ENCODE data around the gene ITIH6.
"Not testable (repeated sequence)": the region's sequence is repeated elsewhere in the genome, so short reads cannot be mapped to it uniquely, and the experiment has no call there.

Gene ITIH6

GRCh38 chrX:54798137-54798536, at the start of gene ITIH6:
TSS of gene ITIH6 (minus strand) at chrX:54798255. CDS start at chrX:54798210, 45 bp downstream.
- DNase-seq: no peak

- not testable (repeated sequence) for DNase-seq
These were observed 49.6 kb upstream of the ITIH6 start for GRCh38 chrX:54847700-54848099.

GRCh38 chrX:54843050-54843449, 45.0 kb upstream of the ITIH6 start:
- no peak for DNase-seq

GRCh38 chrX:54842607-54843006, 44.6 kb upstream of the ITIH6 start:
- DNase-seq: no peak

GRCh38 chrX:54841184-54841874, 43.3 kb upstream of the ITIH6 start:
- DNase-seq: not testable (repeated sequence)

- DNase-seq: no peak
These were observed 40.5 kb upstream of the ITIH6 start for GRCh38 chrX:54838583-54838982.

- no peak for DNase-seq
These were observed 28.5 kb upstream of the ITIH6 start for GRCh38 chrX:54826598-54826997.

- no peak for DNase-seq
These were observed 27.8 kb upstream of the ITIH6 start for GRCh38 chrX:54825716-54826438.

- DNase-seq: no peak
These were observed 26.7 kb upstream of the ITIH6 start for GRCh38 chrX:54824722-54825121.

GRCh38 chrX:54824195-54824594, 26.1 kb upstream of the ITIH6 start:
- no peak for DNase-seq

GRCh38 chrX:54821310-54821709, 23.3 kb upstream of the ITIH6 start:
- no peak for DNase-seq

GRCh38 chrX:54820737-54821136, 22.7 kb upstream of the ITIH6 start:
- DNase-seq: no peak

- no peak for DNase-seq
These were observed 21.1 kb upstream of the ITIH6 start for GRCh38 chrX:54819201-54819600.

GRCh38 chrX:54818221-54818620, 20.2 kb upstream of the ITIH6 start:
- no peak for DNase-seq

- DNase-seq: no peak
These were observed 19.3 kb upstream of the ITIH6 start for GRCh38 chrX:54817220-54817820.

GRCh38 chrX:54812306-54812705, 14.3 kb upstream of the ITIH6 start:
- DNase-seq: no peak

- no peak for DNase-seq
These were observed 13.3 kb upstream of the ITIH6 start for GRCh38 chrX:54811301-54811885.

GRCh38 chrX:54810532-54810931, 12.5 kb upstream of the ITIH6 start:
- no peak for DNase-seq

GRCh38 chrX:54808605-54809483, 10.8 kb upstream of the ITIH6 start:
- DNase-seq: peak; percentile 90

- no peak for DNase-seq
These were observed 10.1 kb upstream of the ITIH6 start for GRCh38 chrX:54808109-54808604.

GRCh38 chrX:54807524-54808108, 9.6 kb upstream of the ITIH6 start, which contains the start of gene MAGED2:
TSS of gene MAGED2 (plus strand) at chrX:54807745. CDS start at chrX:54809332, 1,587 bp downstream.
- peak; percentile 54 for DNase-seq

GRCh38 chrX:54799046-54799445, 991 bp upstream of the ITIH6 start:
- no peak for DNase-seq
